ENCODE data around the gene OARD1.

OARD1 gene

DNA sequence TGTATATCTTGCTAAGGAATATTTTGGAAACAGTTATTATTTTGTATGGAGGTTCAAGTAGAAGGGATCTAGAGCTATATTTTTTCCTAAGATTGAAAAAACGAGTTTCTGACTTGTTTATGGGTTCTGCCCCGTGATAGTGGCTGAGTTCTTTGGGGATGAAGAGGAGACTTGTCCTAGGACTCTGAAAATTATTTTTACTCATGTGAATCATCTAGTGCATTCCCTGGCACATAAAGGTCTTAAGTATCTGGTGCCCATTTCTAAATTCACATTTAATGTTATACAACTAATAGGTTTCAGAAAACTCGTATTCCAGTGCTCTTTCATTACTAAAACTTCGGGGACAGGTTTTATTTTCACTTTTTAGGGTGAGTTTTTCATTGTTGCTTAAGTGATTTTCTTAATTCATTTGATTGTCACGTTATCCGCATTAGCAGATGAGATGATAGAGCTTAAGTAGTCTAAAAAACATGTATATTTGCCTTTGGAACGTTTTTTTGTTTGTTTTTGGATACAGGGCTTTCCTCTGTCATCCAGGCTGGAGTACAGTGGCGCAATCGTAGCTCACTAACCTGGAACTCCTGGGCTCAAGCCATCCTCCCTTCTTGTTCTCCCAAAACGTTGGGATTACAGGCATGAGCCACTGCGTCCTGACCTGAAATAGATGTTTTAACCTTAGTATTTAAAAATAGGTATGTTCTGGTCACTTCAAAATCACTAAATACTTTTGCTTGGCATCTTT, 2.7 kb upstream of the OARD1 start:
- DNase-seq: no peak

DNA sequence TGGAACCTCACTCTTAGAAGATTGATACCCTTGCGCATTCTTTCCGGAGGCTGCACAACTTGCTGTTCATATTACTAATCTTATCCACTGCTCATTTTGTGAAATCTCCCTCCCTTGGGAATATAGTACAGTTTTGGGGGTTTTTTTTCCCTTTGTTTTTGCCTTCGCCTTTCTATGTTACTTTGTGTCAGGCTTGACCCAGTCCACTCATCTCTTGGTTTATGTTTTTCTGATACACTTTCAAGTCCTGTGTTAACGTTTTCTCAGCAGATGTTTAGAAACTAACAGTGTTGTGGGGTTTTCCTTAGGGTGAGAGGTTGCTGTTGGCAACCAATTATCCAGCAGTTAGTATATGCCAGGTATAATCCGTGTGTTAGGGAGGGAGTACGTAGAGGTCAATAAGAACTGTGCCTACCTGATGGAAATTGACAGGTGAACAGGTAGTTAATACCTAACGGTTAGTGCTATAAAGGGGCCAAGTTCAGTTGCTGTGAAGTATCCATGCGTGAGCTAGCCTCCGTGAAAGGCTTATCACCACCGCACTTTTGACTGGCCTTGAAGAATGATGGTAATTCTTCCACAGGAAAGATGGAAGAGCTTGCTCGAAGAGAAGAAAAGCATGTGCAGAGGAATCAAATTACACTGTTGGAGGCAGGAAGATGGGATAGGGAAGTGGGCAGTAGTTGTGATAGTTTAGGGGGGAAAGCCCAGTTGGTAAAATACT, 2.0 kb upstream of the OARD1 start:
- no peak for DNase-seq

DNA sequence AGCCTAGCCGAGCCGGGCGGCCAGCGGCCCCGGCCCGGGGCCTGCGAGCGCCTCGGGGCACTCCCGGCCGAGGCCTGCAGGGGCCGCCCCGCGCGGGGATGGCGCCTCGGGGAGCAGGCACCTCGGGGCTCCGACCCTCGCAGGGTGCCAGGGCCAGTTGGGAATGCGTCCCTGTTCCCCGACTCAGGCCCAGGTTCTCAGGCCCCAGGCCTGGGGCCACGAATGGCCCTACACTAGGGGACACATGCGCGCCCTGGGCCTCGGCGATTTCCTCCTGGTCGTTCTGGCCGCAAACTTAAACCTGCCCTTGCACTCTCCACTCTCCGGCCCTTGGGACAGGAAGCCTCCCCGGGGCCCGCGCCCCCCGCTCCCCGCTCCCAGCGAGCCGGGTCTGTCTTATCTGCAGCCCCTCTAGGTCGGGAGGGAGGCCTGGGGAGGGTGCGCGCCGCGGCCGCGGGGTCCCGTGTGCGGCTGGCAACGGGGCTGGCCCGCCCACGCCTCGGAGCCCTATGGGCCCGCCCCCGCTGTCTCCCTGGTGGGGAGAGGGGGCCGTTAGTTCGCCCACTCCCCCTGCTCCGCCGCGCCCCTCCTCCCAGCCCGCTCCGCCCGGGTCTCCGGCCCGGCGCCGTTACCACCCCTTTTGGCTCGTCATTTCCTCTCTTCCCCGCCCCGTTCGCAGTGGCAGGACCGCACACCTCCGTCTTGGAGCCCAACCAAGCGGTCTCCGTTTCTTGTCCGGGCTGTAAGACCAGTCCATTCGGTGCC, 1.2 kb upstream of the OARD1 start:
- DNase-seq: peak; percentile 74

DNA sequence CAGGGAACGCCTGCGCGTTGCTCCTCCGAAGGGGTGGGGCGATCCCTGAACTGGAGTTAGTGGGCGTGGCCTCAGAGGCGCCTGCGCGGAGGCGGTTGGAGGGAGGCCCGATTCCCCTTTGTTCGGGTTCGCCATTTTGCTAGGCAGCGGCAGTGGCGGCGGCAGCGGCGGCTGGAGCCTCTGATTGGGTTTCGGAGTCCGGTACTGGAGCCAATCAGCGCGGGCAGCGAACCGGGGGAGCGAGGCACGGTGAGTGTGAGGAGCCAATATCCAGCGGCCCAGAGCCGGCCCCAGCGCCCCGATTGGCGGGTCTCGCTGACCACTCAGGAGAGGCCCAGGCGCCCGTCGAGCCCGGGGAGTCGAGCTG, 663 bp upstream of the OARD1 start, which contains the start of gene NFYA:
TSS of gene NFYA (plus strand) at position 139 of the 367 bp plus-strand sequence. CDS start 6,116 bp downstream, outside the sequence.
- DNase-seq: peak; percentile 100

DNA sequence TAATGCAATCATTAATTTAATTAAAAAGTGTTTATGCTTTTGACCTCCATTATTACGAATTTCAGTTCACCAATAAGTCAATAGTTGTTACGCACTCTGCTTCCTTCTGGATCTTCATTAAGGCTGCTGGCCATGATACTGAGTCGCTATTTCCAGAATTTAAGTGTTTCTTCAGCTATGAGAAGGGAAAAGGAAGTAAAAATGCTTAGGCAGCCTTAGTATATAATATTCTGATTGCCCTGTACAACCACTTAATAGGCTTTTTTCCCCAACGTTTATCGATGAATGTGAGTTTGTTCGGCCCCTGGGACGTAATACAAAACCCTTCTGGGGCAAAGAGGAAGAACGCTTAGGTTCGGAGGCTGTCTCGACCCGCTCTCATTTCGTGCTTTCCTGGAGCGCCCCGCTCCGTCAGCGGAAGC, 644 bp downstream of the OARD1 start:
- DNase-seq: no peak

DNA sequence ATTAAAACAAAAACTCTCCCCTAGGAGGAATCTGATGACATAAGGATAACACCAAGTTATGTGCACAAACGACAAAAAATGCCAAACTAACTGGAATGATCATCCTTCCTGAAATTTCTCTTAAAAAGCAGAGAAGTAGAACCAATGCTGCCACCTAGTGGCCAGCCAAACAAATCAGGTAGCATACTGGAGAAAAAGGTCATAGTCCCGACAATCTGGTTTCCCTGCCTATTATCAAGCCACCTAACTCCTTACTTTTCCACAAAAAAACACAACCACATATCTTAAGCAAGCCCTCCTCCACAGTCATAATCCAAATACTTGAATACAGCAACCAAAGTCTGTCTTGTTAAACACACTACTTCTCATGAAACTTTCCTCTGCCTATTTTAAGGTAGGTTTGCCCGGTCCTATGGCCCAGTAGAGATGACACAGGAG, 5.3 kb downstream of the OARD1 start:
- DNase-seq: peak; percentile 64

DNA sequence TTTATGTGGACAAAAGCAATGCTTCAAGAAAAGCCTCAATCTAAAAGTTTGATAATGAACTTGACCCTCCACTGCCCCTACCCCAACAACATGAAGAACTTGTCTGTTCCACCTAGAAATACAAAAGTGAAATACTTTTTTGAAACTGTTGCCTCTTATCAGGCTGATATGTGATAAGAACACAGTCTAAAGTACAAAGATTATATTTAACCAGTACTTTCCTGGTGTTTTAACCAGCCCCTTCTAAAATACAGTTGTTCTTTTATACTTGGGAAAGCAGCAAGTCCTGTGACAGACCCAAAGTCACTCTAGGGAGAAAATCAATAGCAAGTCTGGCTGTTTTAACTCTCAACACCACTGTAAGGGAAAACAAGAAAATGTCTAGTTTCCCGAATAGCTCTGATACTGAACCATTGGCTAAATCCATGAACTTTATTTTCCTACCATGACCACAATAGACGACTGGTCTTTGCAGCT, 6.6 kb downstream of the OARD1 start:
- no peak for DNase-seq

DNA sequence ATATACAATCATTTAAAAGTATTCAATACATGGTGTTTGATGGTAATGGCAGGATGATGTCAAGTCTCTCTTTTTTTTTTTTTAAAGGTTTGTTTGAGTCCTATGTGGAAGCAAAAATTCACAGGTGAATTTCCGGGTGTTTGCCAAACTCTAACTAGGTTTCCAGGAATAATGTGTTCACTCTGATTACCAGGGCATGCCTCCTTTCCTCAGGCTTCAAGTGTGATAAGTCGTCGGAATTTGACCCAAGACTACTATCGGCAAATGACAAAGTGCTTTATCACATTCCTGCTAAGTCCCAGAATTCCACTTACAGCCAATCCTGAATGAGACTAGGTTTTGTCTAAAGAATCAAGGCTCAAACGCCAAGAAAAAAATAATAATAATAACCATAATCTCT, 7.3 kb downstream of the OARD1 start:
- no peak for DNase-seq

DNA sequence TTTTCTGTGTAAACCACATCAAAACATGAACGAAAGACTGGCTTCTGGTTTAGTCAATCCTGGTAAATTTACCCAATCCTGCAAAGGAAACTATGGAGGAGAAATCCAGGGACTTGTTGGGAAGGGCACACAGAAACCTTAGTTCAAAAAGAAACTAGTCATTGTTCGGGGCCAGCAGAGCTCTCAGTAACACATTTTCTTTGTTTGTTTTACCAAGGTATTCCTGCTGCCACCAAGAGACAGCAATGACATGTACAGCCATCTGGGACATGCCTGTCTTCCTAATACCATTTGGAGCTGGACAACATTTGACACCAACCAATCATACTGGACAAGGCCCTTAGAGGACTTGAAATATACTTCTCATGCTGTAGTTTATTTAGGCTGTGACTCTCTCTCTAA, 8.3 kb downstream of the OARD1 start:
- DNase-seq: no peak

DNA sequence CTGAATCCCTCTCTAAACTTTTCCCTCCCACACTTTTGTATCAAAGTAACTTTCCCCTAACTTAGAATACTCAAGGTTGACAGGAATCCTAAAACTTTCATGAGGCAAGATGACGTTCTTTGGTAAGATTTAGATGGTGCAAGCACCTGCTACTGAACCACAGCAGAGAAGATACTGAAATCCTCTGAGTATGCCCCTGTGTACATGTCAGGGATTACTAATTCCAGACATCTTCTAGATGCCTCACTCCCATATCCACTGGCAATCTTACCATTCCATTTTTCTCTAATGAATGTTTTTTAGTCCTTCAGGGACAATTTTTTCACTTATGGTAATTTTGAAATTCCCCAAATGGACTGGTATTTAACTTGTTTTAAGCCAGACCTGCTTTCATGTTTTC, 10.1 kb downstream of the OARD1 start:
- no peak for DNase-seq

DNA sequence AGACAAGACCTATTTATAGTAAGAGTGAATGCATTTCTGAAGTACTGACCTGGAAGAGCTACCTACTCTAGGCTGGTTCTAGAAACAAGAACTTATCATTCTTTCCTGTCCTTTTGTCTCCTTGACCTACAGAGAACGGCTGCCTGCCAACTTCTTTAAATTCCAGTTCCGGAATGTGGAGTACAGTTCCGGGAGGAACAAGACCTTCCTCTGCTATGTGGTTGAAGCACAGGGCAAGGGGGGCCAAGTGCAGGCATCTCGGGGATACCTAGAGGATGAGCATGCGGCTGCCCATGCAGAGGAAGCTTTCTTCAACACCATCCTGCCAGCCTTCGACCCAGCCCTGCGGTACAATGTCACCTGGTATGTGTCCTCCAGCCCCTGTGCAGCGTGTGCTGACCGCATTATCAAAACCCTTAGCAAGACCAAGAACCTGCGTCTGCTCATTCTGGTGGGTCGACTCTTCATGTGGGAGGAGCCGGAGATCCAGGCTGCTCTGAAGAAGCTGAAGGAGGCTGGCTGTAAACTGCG, 10.9 kb downstream of the OARD1 start:
- DNase-seq: no peak

DNA sequence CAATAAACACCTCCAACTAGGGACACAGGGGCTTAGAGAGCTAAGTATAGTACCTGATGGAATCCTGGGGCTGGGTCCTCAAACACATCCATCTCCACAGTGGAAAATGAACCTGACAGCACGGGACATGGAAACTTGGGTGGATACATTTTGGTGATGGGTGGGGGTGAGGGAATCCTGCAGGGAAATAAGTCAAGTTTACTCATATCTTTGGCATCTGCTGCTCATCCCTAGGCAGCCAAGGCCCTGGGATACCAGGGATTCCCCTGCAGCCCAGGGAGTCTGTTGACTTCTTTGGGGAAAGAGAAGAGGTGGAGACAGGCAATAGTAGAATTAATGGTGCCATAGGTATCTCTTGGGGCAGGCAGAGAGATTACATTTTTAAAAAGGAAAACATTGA, 12.6 kb downstream of the OARD1 start:
- no peak for DNase-seq

DNA sequence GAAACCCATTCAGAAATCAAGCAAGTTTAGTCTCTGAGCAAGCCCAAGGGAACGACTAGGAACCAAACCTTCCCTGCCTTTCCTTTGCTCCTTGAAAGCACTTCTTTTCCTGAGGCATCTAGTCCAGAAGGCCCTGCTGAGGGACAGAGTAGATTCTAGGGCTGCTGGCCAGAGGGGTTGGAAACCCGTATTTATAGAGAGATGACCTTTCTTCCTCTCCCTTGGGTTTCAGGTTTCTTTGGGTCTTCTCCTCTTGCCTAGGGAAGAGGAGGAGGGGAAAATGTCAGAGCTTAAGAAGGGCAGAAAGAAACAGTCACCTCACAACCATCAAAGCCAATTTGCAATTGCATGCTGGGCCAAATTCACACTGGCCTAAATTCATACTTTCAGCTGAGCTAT, 13.4 kb downstream of the OARD1 start:
- DNase-seq: no peak

DNA sequence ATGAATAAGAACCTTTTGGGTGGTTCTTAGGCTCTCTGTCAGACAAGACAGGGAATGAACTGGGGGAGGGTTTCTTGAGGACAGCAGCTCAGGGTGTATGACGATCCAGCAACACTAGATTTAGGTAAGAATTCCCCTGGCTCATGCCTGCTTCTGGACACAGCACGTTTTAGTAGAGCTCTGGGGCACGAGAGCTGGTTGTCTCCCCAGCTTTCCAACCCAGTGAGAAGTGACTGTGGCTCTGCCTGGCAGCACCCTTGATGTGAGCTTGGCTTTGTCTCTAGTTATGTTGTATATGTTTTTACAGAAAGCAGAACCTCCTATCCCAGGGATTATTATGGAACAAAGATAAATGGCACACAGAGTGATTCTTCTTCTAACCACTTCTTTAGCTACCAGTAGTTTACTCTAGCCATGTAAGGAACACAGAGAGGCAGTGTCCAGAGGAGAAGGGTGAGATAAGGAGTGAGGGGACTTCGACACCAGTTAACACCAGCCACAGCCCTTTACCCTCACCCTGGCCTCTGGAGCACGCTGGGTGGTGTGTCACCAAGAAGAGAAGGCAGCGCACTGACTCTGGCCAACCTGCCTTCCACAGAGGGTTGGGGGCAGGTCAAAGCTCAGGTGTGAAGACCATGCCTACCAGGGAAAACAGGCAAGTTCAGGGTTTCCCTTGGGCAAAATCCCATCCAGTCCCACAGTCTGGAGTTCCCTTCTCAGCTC, 15.2 kb downstream of the OARD1 start:
- no peak for DNase-seq

DNA sequence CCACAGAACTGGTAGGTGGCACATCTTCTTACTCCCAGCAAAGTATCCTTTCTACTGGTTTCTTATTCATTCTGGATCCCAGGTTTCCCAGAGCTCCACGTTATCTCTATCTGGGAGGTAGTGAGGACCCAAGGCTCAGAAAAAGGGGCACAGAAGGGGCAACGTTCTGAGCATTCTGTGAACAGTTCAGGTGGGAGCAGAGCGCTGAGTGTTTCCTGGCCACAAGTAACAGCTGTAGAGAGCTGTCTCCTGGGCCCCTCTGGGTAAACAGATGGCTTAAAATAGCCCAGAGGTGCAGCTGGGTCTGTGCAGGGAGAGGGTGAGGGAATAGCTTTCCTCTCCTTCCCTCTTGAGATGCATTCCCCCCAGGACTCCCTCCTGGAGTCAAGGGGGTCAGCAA, 17.0 kb downstream of the OARD1 start:
- DNase-seq: no peak

DNA sequence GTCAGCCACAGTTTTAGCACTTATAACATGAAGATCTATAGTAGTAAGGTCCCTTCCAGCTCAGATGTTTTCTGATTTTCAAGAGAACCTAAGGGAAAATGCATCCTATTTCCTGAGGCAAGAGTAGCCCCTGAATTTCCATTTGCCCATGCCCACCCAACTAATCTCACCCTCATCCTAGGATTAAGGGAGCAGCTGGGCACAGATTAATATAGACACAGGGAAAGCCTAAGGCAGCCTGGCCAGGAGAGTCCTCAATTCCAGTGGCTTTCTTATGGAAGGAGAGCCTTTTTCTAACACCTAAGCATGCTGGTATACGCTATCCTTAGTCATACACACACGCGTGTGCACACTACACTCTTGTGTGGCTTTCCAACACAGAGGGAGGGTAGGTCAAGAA, 17.6 kb downstream of the OARD1 start:
- DNase-seq: no peak

DNA sequence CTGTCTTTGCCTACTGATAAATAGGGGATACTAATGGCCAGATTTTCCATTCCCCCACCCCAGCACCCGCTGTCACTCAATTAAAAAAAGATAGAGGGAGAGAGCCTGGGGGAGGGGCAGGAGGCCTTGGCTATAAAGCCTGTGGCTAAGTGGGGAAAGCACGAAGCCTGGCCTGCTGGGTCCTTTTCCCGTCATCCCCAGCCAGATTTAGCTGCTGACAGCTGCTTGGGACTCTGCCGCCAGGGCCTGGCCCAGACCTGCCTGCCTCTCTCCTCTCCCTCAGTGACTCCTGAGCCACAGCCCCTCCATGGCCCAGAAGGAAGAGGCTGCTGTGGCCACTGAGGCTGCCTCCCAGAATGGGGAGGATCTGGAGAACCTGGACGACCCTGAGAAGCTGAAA, 19.1 kb downstream of the OARD1 start, which contains the start of gene APOBEC2:
TSS of gene APOBEC2 (plus strand) at position 162 of the 400 bp plus-strand sequence. CDS start at position 308, 146 bp downstream.
- no peak for DNase-seq

DNA sequence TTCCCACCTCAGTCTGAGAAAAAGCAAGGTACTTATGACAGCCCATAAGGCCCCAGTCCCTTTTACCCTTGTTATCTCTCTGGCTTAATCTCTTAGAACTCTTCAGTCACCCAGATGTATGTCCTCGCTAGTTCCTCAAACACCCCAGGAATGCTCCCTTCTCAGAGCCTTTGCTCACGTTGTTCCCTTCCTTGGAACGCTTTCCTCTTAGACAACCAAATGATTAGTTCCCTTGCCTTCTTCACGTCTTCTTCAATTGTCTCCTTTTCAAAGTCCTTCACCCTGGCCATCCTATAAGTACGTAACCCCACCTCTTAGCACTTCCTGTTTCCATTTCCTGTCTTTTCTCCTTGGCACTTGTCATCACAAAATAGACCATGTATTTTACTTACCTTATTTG, 20.3 kb downstream of the OARD1 start:
- DNase-seq: no peak

DNA sequence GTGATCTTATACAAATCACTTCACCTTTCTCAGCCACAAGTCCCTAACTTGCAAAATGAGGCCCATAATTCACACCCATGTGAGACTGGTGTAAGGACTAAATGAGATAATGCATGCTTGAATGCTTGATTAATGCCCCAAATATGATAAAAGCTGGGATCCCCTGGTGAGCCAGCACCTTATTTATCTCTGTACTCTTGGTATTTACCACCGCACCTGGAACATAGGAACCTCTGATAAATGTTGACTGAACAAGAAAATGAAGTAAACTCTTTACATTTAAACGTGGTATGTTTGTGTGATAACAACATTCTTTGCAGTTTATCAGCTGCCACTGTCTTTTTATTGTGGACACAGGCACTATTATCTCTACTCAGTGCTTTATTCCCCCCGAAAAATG, 21.6 kb downstream of the OARD1 start:
- no peak for DNase-seq

DNA sequence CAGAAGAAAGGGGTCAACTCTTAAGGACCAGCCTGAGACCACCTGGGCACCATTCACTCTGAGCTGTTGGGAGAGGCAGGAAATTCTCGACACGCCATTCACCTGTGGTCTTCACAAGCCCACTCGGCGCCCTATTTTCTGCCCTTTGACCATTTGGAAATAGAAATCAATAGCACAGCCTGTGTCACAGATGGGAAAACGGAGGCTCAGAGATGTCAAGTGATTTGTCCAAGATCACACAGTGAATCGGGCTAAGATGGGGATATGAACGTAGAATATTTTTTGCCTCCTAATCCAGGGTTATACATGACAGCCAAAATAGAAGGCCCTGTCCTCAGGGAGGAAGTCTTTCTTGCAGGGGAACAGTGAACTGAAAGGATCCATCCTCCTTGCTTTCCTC, 22.2 kb downstream of the OARD1 start:
- DNase-seq: no peak

DNA sequence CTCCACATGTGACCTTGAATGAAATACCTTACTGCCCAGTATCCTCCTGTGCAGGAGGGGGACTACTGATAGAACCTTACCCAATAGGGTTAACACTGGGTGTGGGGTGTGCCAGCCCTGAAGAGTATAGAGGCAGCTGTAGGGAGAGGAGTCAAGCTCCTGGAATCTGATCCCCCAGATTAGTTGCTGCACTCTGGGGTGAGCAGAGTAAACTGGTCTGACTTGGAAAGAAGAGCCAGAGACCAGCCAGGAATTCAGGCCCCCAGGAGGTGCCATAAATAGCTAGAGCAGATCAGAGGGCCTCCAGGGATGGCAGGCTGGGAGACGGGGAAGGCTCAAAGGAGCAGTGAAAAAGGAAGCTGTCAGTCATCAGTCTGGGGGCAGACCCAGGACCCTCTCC, 22.6 kb downstream of the OARD1 start:
- no peak for DNase-seq

All from activated gamma-delta T cell treated with Interleukin-2 at 50 U/mL for 16 hours (primary cell).